Measurements from ENCODE around the gene SUDS3. TPM values are rescaled to one million over a fixed set of nuclear protein-coding genes. Genes with fewer than 3 reads are reported as not detected.

The SUDS3 gene
- total and polyA plus RNA-seq, 10 of the 15 experiments (the other 5 are each of a cell fraction or from before 2014, with no cell fraction given): 5.2 to 42.8 (median 21.7) TPM

- peak; percentile 16; the same call in 1 of the 2 replicates for TF ChIP-seq ZBTB33 (IDR thresholded peaks at IDR 0.05)
- no peak for TF ChIP-seq SMC3 (IDR thresholded peaks at IDR 0.05; ENCODE audit: borderline replicate concordance, low read length)
- TF ChIP-seq E2F8 (IDR thresholded peaks at IDR 0.05; ENCODE audit: low read depth, partially characterized antibody): peak; percentile 19
- TF ChIP-seq IKZF2 (IDR thresholded peaks at IDR 0.05): peak; percentile 25 to 40; a peak in 2 of 4 replicates
- no peak for TF ChIP-seq BCL3 (IDR thresholded peaks at IDR 0.05; ENCODE audit: borderline replicate concordance, insufficient read depth, low read depth, low read length, poor library complexity, severe bottlenecking)
- TF ChIP-seq NBN (IDR thresholded peaks at IDR 0.05): peak; percentile 72; the same call in 1 of the 2 replicates
- no peak for TF ChIP-seq SUPT20H (IDR thresholded peaks at IDR 0.05; ENCODE audit: borderline replicate concordance, control insufficient read depth, low read depth, low read length)
- no peak for TF ChIP-seq JUND (IDR thresholded peaks at IDR 0.05; ENCODE audit: low read depth, low read length)
- peak; percentile 94 for TF ChIP-seq MXI1 (IDR thresholded peaks at IDR 0.05; ENCODE audit: low read depth, low read length)
- TF ChIP-seq RELB (IDR thresholded peaks at IDR 0.05; ENCODE audit: low read depth): peak; percentile 90
- TF ChIP-seq IRF3 (IDR thresholded peaks at IDR 0.05): no peak
- no peak for TF ChIP-seq EGR1 (IDR thresholded peaks at IDR 0.05; ENCODE audit: borderline replicate concordance in 1 of 2, low read depth in 2 of 2, low read length in 2 of 2)
- no peak for TF ChIP-seq RFX5 (IDR thresholded peaks at IDR 0.05; ENCODE audit: low read depth, low read length)
- peak; percentile 63; the same call in 1 of the 2 replicates for TF ChIP-seq NR2F1 (conservative IDR thresholded peaks at IDR 0.05)
- no peak; the same call in 1 of the 2 replicates for TF ChIP-seq SIN3A (IDR thresholded peaks at IDR 0.05; ENCODE audit: low read depth, low read length)
- no peak for TF ChIP-seq YBX1 (IDR thresholded peaks at IDR 0.05)
- TF ChIP-seq SREBF1 (IDR thresholded peaks at IDR 0.05; ENCODE audit: low read length): no peak
- TF ChIP-seq LARP7 (IDR thresholded peaks at IDR 0.05): no peak; the same call in 1 of the 2 replicates
- TF ChIP-seq ZNF622 (IDR thresholded peaks at IDR 0.05): no peak
- TF ChIP-seq BACH1 (IDR thresholded peaks at IDR 0.05; ENCODE audit: borderline replicate concordance): no peak
- TF ChIP-seq FOXM1 (IDR thresholded peaks at IDR 0.05; ENCODE audit: low read depth, low read length): no peak; the same call in 1 of the 2 replicates
- no peak for TF ChIP-seq MTA3 (IDR thresholded peaks at IDR 0.05; ENCODE audit: borderline replicate concordance, low read length)
Measured at GRCh38 chr12:118357257-118358007, 18.9 kb upstream of the SUDS3 start (continued).
